SIG-M5 treated with dmso at 0.1 percent for 504 hours (cell line): Measurements from ENCODE around the gene FAM200A.
A peak's percentile ranks its signal among the peaks of the same experiment; 100 is the strongest.
"Not testable (repeated sequence)": the region's sequence is repeated elsewhere in the genome, so short reads cannot be mapped to it uniquely, and the experiment has no call there.

Experiments
- DNase-seq: peaks from one replicate; lab custom pipeline; 2025; ENCODE audit not compliant: unreplicated experiment; lab: John Stamatoyannopoulos, UW

Gene FAM200A

GRCh38 chr7:99504603-99505323, 47.2 kb downstream of the FAM200A start, which contains the start of gene ZKSCAN5:
Gene ZKSCAN5 (plus strand): TSS chr7:99504662. CDS start chr7:99506045, 1,383 bp downstream.
- DNase-seq, result peak; percentile 91

GRCh38 chr7:99504281-99504602, 47.7 kb downstream of the FAM200A start:
- DNase-seq, result no peak

- DNase-seq, result not testable (repeated sequence)
Observed at GRCh38 chr7:99501236-99501635, 50.7 kb downstream of the FAM200A start.

- no peak for DNase-seq
Observed at GRCh38 chr7:99500637-99501009, 51.3 kb downstream of the FAM200A start.

GRCh38 chr7:99499721-99500636, 51.9 kb downstream of the FAM200A start, which contains the start of gene ZNF394:
Gene ZNF394 (minus strand): TSS chr7:99500281. CDS start chr7:99500093, 188 bp downstream.
- peak; percentile 90 for DNase-seq

- DNase-seq, result peak; percentile 39
Observed at GRCh38 chr7:99499371-99499720, 52.6 kb downstream of the FAM200A start.

- peak; percentile 37 for DNase-seq
Observed at GRCh38 chr7:99498546-99498944, 53.4 kb downstream of the FAM200A start.

GRCh38 chr7:99497766-99498545, 54.0 kb downstream of the FAM200A start:
- DNase-seq, result peak; percentile 41
